Ecto neural progenitor cell (in vitro differentiated cells): ENCODE results near the gene CABP2.
"Not testable (repeated sequence)": the region's sequence is repeated elsewhere in the genome, so short reads cannot be mapped to it uniquely, and the experiment has no call there.

Experiments
- DNase-seq: peaks from one replicate; pipeline ENCODE4 v3.0.0-alpha.2; 2018; ENCODE audit warnings: low spot score

The CABP2 gene

GRCh38 chr11:67538823-67539505 is 15.7 kb upstream of the CABP2 start:
- DNase-seq, result no peak

- no peak for DNase-seq
Observed at GRCh38 chr11:67538306-67538705, 15.1 kb upstream of the CABP2 start.

- no peak for DNase-seq
Observed at GRCh38 chr11:67535561-67535960, 12.3 kb upstream of the CABP2 start.

DNA sequence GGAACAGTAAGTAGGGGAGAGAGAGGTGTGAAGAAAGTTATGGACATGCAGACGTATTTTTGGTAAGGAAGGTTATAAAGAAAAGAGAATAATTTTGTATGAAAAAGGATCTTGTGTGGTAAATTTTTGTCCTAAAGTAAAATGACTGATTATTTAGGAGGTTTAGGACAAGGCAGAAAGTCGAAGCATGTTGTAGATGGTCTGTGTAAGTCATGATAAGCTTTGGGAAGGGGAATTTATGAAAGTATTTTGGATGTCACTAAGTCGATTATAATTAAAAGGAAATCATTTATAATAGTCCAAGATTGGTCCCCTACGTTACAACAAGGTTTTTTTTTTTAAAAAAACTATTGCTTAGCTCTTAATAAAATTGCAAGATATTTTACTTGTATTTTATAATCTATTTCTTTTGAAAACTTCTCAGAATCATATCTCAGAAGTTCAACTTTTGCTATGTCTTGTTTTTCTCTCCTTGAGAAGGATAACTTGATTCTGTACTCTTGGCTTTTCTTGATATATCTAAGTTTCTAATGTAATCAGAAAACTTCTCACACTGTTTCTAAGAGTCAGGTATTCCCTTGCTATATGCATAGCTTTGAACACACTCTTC is 10.9 kb upstream of the CABP2 start:
- no peak for DNase-seq

DNA sequence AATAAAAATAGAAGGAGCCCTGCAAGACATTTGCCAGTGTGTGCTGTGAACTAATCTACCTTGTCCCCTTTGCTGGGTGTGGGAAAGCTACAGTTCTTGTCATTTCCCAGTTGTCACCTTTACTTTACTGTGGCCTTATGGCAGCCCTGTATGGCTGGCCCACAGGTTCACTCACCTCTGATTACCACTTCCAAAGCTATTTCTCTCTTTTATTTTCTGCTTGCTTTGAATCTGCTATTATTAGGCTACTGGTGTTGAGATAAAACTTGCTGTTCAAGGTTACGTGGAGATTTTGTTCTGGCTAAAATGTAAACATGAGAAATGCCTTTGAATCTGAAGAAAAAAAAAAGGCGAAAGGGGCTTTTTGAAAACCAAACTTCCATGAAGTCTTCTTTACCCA is 9.6 kb upstream of the CABP2 start:
- no peak for DNase-seq

- no peak for DNase-seq
Observed at GRCh38 chr11:67530282-67530592, 7.0 kb upstream of the CABP2 start.

DNA sequence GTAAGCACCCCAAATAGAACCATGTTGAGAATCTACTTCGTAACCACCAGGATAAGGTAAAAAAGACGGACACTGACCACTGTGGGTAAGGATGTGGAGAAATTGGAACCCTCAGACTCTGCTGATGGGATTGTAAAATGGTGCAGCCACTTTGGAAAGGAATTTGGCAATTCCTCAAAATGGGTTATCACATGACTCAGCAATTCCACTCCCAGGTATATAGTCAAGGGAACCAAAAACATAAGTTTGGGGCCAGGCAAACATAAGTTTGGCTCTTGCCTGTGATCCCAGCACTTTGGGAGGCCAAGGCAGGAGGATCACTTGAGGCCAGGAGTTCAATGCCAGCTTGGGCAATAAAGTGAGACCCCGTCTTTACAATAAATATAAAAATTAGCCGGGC is 5.1 kb upstream of the CABP2 start:
- DNase-seq, result no peak

GRCh38 chr11:67525275-67525976 is 2.2 kb upstream of the CABP2 start:
- DNase-seq, result no peak

- DNase-seq, result no peak
Observed at GRCh38 chr11:67524480-67524808, 1.2 kb upstream of the CABP2 start.

DNA sequence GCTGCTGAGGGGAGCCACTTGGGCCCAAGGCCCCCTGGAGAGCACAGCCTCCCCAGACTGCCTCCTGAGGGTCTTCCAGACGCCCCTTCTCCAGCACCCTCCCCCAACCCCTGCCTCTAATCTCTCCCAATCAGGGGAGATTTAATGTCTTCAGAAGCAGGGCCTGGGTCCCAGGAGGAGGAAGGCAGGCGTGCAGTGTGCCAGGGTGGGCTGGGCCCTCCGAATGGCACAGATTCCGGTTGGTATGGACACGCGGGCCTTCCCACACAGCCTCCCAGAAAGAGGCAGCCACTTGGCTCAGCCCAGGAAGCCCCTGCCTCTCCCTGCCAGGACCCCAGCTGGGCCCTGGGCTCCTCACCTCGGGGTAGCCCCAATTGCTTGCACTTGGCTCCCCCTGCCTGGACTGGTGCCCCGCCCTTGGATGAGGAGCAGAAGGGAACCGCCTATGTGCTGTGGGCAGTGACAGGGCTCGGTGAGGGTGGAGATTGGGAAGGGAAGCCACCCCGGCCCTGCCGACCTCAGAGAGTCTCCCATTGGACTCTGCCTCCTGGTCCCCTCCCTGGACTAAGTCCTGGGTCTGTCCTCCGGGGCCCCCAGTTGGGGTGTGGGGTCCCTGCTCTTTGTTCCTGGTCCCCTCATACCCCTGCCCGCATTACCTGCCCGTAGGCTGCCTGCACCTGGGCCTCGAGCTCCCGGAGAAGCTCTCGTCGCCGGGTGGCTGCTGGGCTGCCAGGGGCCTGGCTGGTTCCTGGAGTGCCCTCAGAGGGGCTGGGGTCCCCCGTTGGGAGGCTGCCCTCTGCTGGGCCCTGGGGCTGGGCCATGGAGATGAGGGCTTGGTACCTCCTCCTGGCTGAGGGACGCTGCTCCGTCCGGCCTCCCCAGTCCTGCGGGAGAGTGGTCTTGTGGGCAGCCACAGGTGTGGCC is 572 bp upstream of the CABP2 start:
- DNase-seq, result no peak

- DNase-seq, result no peak
Observed at GRCh38 chr11:67522338-67522737, 908 bp downstream of the CABP2 start.

DNA sequence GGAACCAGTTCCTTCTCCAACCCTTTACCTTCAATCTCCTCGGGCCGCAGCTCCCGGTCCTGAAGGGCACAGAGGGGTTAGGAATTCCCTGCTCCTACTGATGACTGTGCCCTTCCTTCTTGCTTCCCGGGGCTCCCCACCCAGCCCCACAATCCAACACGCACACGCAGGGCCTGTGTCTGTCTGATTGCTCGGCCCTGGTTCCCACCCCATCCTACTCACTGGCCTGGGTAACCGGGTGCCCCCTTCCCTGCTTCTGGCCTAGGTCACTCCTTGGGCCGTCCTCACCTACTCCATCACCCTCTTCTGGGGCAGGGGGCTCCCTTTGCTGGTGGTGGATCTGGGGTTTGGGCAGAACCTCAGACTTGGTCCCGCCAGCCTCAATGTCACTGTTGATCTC is 1.3 kb downstream of the CABP2 start:
- DNase-seq, result no peak

DNA sequence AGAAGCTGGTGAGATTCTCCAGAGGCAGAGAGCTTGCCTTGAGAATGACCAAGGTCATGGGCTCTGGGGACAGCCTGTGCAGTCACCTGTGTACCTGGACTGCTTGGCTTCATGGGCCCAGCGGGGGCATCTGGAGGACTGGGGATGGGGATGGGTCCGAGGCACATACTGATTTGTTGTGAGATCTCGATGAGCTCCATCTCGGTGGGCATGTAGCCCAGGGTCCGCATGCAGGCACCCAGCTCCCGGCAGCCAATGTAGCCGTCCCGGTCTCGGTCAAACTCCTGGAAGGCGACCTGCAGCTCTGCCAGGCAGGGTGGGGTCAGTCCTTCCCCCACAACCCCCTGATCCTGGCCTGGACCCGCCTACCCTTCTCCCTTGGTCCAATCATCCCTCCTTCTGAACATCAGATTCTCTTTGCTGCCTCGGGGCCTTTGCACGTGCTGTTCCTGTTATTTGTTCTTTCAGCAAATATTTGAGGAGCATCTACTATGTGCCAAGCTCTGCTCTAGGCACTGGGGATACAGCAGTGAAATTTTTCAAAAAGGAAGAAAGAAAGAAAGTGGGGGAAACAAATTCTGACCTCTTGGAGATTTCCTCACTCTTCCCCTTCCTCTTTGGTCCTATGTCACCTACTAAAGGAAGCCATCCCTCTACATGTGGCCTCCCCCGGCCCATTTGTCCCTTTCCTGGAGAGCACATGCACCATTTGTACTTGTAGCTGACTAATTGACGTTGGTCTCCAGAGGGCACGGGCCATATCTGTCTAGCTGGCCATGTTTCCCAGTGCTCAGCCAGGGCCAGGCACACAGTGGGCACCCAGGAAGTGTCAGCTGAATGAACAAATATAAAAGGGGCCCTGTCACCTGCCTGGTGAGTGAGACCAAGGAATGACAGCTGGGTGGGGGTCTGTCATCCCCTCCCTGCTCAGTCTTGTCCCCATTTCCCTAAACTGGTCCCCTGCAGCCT is 2.1 kb downstream of the CABP2 start:
- no peak for DNase-seq

DNA sequence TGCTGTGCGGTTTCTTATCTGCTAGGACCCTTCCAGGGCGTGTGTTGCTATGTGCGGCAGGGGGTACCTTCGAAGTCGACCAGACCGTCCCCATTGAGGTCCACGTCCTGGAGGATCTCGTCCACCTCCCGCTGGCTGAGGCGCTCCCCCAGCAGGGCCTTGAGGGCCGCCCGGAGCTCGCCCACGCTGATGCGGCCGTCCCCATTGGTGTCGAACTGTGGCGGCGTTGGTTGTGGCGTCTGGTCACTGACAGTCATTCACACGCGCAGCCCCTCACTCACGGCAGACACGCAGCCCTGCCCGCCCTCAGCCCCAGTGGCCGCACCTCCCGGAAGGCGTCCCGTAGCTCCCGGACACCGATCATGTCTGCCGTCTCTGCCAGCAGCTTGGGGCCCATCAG is 3.5 kb downstream of the CABP2 start:
- no peak for DNase-seq

GRCh38 chr11:67517784-67518552 is 5.3 kb downstream of the CABP2 start:
- no peak for DNase-seq

DNA sequence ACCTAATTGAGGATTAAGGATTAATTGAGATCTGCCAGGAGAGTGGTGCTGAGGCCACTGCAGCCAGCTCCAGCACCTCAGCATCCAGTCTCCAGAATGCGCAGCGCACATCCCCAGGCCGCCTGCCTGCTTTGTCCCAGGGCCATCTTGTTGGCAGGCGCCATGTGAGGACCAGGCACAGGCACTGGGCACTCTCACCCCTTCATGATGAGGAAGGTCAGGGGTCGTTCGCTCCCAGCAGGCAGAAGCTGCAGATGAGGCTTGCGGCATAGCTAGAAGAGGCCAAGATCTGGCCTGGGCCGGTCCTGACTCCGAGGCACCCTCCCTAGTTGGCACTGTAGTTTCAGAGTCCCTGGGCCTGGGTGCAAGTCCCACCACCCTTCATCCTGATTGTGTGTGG is 6.4 kb downstream of the CABP2 start:
- no peak for DNase-seq

DNA sequence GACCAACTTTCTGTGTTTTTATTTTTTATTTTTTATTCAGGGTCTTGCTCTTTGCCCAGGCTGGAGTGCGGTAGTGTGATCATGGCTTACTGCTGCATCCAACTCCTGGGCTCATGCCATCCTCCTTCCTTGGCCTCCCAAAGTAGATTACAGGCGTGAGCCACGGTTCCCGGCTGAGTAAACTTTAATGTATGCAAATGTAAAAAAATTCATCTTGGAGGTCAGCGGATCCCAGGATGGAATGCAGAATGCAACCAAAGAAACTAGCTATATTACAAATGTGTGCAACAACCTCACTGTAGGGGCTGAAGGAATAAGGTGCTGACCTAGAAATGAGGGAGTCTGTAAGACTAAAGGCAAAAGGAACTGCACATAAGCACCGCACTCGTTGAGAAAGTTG is 9.1 kb downstream of the CABP2 start:
- DNase-seq, result no peak

- DNase-seq, result not testable (repeated sequence)
Observed at GRCh38 chr11:67511558-67511957, 11.7 kb downstream of the CABP2 start.

DNA sequence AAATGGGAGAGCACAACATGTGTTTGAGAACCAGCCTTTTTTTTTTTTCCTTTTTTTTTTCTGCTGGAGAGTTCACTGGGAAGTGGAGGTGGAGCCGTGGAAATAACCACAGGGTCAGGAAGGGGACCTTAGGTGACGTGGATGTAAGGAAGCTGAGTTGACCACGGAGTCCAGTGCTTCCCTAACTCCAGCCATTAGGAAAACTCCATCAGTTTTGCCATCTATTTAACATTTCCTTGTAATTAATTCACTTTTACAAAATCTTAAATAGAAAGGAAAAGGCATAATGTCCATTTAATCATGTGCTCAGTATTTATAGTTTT is 13.3 kb downstream of the CABP2 start:
- DNase-seq, result no peak

DNA sequence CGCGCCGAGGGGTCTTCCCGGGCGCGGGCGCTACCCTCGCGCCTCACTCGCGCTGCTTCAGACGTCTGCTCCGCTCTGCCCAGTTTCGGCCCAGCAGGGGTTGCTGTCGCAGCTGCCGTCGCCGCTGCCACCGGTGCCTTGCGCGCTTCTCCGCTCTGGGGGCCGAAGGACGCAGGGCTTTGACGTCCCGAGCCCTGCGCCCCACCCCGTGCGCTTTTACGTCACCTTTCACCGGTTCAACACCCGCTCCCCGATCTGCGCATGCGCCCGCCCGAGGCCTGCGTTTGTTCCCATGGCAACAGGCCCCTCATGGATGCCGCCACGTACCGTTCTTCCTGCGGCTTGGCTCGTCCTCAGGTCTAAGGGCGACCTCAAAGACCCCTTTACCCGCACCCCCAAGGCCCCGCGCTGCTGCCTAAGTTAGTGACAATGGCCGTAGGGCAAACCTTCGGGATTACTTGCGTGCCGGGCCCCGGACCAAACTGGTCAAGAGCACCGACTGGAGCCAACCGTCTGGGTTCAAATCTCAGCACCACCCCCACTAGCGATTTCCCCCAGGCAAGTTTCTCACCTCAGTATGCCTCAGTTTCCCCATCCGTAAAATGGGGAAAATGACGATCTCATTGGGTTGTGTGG is 14.6 kb downstream of the CABP2 start:
- DNase-seq, result peak; percentile 98
